Adipocyte (in vitro differentiated cells): Measurements from ENCODE around the gene OSCP1.
"Not testable (repeated sequence)": the region's sequence is repeated elsewhere in the genome, so short reads cannot be mapped to it uniquely, and the experiment has no call there.

Experiments used
- DNase-seq: peaks from one replicate; pipeline ENCODE4 v3.0.0-alpha.2; 2015; ENCODE audit warnings: low read depth
- H3K27me3 ChIP-seq: replicated peaks from 2 replicates; pipeline ENCODE4 v1.7.0; 2013; ENCODE audit warnings: mild to moderate bottlenecking, low read length, moderate library complexity; ENCODE audit not compliant: control insufficient read depth, insufficient read depth
- H3K36me3 ChIP-seq: 2 replicates; pipeline ENCODE4 v1.7.0; 2013; ENCODE audit warnings: low read length, mild to moderate bottlenecking, moderate library complexity; ENCODE audit not compliant: control insufficient read depth, insufficient read depth, severe bottlenecking
- H3K4me1 ChIP-seq: 2 replicates; pipeline ENCODE4 v1.7.0; 2013; ENCODE audit warnings: mild to moderate bottlenecking, low read length, moderate library complexity; ENCODE audit not compliant: control insufficient read depth, insufficient read depth
- H3K4me3 ChIP-seq: 2 replicates; pipeline ENCODE4 v1.7.0; 2013; ENCODE audit warnings: mild to moderate bottlenecking, low read length, moderate library complexity
- H3K9ac ChIP-seq: 2 replicates; pipeline ENCODE4 v1.7.0; 2013; ENCODE audit warnings: mild to moderate bottlenecking, low read length, moderate library complexity
- H3K9me3 ChIP-seq: 2 replicates; pipeline ENCODE4 v1.7.0; 2013; ENCODE audit warnings: mild to moderate bottlenecking, low read length, moderate library complexity; ENCODE audit not compliant: control insufficient read depth

The OSCP1 gene, protein sequence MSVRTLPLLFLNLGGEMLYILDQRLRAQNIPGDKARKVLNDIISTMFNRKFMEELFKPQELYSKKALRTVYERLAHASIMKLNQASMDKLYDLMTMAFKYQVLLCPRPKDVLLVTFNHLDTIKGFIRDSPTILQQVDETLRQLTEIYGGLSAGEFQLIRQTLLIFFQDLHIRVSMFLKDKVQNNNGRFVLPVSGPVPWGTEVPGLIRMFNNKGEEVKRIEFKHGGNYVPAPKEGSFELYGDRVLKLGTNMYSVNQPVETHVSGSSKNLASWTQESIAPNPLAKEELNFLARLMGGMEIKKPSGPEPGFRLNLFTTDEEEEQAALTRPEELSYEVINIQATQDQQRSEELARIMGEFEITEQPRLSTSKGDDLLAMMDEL

DNA sequence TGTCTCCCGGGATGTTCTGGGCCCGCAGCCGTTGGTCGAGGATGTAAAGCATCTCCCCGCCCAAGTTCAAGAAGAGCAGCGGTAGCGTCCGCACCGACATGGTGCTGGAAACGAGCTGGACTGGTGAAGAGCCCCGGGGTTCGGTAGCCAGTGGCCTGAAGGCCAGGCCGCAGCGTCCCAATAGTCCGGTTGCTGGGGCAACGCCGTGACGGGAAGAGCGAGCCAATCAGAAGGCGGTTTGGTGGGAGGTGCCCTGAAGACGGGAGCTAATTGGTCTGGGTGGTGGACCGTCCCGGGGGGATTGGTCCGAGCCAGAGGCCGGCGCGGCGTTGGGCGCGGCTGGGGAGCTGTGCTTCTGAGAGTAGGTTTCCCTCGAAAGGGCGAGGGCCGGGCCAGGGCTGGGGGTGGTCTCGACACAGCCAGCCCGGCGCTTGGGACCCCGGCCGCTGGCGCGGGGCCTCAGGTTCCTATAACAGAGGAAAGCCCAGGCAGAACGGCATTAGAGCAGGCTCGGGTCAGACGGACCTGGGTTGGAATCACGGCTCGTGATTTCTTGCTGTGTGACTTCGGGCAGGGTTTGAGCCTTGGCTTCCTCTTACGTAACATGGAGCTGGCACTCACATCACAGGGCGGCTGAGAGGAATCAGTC, at the start of gene OSCP1:
OSCP1 (minus strand) TSS at position 182 of the 649 bp plus-strand sequence; CDS start at position 100, 82 bp downstream.
- peak; percentile 98 for DNase-seq
- H3K4me3 ChIP-seq: peak within 1 kb of the TSS; percentile 91
- H3K4me1 ChIP-seq: peaks cover 15% of the 10 kb centered on the region
- H3K9ac ChIP-seq: peak within 1 kb of the TSS; percentile 94
- H3K27me3 ChIP-seq: no peaks in the 10 kb centered on the region
- peaks cover 12% of the 10 kb centered on the region for H3K36me3 ChIP-seq
- H3K9me3 ChIP-seq: no peaks in the 10 kb centered on the region

DNA sequence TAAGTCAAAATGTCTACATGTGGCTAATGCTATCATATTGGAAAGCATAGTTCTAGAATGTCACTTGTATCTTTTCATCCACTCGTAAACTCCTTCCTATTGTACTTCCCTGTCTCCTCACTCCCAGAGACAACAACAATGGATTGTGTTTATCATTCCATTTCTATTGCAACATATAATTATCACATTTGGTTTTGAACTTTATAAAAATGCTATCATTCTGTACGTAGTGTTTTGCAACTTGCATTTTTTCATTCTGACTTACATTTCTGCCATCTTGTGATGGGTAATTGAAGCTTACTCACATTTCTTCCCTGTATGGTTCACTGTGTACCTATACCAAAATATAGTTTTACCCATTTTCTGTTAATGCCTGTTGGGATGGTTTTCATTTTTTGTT, 47.0 kb upstream of the OSCP1 start:
- Histone ChIP-seq H3K9ac (no peak overlapping the region), H3K27me3 (peaks cover 15% of the 10 kb centered on the region), H3K4me1 (peaks cover 5% of the 10 kb centered on the region), H3K36me3 (no peaks in the 10 kb centered on the region), H3K9me3 (no peaks in the 10 kb centered on the region), H3K4me3 (no peak overlapping the region)
- DNase-seq: peak; percentile 67

DNA sequence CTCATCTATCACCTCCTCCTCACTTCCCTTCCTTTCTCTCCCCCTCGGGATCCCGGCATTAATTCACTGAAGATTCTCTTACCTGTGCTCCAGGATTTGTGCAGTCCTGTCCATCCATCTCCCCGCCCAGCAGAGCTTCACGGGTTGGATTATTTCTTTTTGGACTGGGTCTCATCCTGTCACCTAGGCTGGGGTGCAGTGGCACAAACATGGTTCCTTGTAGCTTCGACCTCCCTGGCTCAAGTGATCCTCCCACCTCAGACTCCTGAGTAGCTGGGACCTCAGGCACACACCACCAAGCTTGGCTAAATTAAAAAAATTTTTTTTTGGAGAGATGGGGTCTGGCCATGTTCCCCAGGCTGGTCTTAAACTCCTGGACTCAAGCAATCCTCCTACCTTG, 44.7 kb upstream of the OSCP1 start:
- H3K27me3 ChIP-seq: peaks cover 15% of the 10 kb centered on the region
- no peak for DNase-seq
- no peak overlapping the region for H3K9ac ChIP-seq
- H3K4me1 ChIP-seq: peaks cover 5% of the 10 kb centered on the region
- no peaks in the 10 kb centered on the region for H3K9me3 ChIP-seq
- no peak overlapping the region for H3K4me3 ChIP-seq
- H3K36me3 ChIP-seq: no peaks in the 10 kb centered on the region

DNA sequence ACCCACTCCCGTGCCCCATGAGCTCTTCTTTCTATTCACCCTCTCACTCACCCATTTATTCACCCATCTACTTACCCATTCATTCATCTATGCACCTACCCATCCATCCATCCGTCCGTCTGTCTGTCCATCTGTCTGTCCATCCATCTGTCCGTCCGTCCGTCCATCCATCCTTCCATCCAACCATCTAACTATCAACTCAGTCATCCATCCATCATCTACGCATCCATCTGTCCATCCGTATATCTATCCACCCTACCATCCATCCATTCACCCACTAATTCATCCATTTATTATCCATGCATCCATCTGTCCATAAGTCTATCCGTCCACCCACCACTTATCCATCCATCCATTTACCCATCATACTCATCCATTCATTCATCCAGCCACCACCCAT, 43.3 kb upstream of the OSCP1 start:
- no peak for DNase-seq
- no peak overlapping the region for H3K9ac ChIP-seq

DNA sequence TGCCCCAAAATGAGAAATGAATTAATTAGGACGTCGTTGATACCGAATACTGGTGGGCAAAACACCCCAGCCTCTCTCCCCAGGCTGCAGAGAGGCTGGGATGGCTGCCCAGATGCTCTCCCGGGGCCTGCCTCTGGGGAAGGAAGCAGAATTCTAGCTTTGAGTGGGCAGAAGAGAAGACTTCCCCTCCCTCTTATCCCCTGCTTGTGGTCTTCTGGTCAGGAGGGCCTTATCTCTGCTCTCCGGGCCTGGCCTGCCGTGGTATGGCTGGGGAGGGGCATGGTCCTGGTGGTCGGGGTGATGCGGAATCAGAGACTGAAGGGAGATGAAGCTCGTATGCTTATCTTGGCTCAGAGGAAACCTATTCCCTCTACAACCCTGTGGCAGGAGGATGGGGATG, 42.2 kb upstream of the OSCP1 start:
- Histone ChIP-seq H3K9me3 (no peaks in the 10 kb centered on the region), H3K27me3 (peaks cover 21% of the 10 kb centered on the region), H3K36me3 (no peaks in the 10 kb centered on the region), H3K4me1 (peaks cover 2% of the 10 kb centered on the region), H3K9ac (no peak overlapping the region), H3K4me3 (no peak overlapping the region)
- no peak for DNase-seq

More for the DNA sequence above, 43.3 kb upstream of the OSCP1 start:
- H3K27me3 ChIP-seq: peaks cover 15% of the 10 kb centered on the region
- no peaks in the 10 kb centered on the region for H3K36me3 ChIP-seq
- no peaks in the 10 kb centered on the region for H3K9me3 ChIP-seq
- H3K4me1 ChIP-seq: peaks cover 5% of the 10 kb centered on the region
- H3K4me3 ChIP-seq: no peak overlapping the region

DNA sequence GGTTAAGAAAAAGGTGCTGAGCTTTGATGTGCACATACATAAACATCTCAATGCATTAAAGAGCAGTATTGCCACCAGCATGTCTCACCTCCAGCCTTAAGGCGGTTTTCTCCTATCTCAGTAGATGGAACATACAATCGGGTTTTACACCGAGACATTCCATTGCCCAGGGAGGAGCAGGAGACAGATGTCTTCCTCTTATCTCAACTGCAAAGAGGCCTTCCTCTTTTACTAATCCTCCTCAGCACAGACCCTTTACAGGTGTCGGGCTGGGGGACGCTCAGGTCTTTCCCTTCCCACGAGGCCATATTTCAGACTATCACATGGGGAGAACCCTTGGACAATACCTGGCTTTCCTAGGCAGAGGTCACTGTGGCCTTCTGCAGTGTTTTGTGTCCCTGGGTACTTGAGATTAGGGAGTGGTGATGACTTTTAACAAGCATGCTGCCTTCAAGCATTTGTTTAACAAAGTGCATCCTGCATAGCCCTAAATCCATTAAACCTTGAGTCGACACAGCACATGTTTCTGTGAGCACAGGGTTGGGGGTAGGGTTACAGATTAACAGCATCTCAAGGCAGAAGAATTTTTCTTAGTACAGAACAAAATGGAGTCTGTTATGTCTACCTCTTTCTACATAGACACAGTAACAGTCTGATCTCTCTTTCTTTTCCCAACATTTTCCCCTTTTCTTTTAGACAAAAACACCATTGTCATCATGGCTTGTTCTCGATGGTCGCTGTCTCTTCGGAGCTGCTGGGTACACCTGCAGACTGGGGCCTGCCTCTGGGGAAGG, 39.2 kb upstream of the OSCP1 start:
- not testable (repeated sequence) for H3K4me1 ChIP-seq, H3K36me3 ChIP-seq, H3K9me3 ChIP-seq, H3K9ac ChIP-seq, H3K4me3 ChIP-seq, DNase-seq
- peaks cover 34% of the 10 kb centered on the region for H3K27me3 ChIP-seq

DNA sequence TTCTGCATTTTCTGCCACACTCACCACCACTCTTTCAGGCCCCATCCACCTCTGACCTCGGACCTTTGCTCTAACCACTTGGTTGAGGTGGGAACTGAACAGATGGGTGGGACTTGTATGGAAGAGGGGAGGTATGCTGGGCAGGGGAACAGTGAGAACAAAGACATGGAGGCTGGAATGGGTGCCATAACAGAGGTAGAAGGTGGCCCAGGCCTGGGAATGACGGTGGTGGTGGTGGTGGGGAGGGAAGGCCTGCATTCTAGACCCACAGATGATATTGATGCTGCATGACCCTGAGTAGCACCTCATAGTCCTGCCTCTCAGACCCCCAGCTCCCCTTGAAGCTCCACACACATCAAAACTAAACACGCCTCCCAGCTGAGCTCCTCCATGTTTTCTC, 37.7 kb upstream of the OSCP1 start:
- DNase-seq: no peak
- H3K9me3 ChIP-seq: no peaks in the 10 kb centered on the region
- no peaks in the 10 kb centered on the region for H3K4me1 ChIP-seq
- no peaks in the 10 kb centered on the region for H3K36me3 ChIP-seq
- H3K27me3 ChIP-seq: peaks cover 34% of the 10 kb centered on the region
- no peak overlapping the region for H3K4me3 ChIP-seq
- no peak overlapping the region for H3K9ac ChIP-seq

DNA sequence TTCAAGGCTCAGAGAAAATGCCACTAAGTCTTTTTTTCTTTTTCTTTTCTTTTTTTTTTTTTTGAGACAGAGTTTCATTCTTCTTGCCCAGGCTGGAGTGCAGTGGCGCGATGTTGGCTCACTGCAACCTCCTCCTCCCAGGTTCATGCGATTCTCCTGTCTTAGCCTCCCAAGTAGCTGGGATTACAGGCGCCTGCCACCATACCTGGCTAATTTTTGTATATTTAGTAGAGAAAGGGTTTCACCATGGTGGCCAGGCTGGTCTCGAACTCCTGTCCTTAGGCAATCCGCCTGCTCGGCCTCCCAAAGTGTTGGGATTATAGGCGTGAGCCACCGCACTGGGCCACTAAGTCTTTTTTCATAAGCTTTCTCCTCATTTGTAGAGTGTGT, 37.1 kb upstream of the OSCP1 start:
- H3K4me1 ChIP-seq, DNase-seq, H3K9ac ChIP-seq, H3K9me3 ChIP-seq, H3K36me3 ChIP-seq, H3K4me3 ChIP-seq: not testable (repeated sequence)
- peaks cover 35% of the 10 kb centered on the region for H3K27me3 ChIP-seq

DNA sequence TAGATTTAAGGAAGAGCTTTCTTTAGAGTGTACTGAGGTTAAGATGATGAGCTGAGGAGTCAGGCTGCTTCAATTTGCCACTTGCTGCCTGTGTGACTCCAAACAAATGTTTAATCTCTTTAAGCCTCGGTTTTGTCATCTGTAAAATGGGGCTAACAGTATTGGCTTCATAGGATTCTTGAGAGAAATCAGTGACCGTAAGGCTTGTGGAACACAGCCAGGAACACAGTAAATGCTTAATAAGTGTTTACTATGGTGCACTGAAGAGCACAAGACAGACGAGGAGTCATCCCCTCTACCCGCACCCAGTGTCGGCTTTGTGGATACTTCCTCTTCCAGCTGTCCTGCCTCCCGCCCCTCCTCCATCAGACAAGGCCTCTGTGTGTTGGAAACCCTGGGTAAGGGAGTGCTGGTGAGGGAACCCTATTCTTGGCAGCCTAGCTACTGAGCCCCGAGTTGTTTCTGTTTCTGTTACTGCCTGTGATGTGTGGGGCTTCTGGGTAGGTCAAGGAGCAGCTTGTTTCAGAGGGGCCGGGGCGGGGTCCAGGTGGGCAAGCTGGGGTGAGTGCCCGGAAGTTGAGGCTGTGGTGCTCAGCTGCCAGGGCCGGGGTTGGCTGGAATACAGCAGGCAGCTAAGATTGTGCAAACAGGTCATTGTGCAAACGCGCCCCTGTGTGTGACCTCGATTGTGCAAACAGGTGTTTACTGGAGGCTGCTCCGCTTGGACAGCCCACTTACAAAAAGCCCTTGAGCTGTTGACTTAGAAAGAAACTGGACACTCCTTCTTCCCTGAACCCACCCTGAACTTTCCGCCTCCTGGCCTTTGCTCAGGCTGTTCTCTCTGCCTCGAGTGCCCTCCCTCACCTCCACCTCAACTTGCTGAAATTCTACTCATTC, 36.4 kb upstream of the OSCP1 start:
- H3K4me3 ChIP-seq: no peak overlapping the region
- peaks cover 7% of the 10 kb centered on the region for H3K4me1 ChIP-seq
- peaks cover 37% of the 10 kb centered on the region for H3K27me3 ChIP-seq
- no peaks in the 10 kb centered on the region for H3K36me3 ChIP-seq
- H3K9me3 ChIP-seq: no peaks in the 10 kb centered on the region
- DNase-seq: peak; percentile 45
- no peak overlapping the region for H3K9ac ChIP-seq

DNA sequence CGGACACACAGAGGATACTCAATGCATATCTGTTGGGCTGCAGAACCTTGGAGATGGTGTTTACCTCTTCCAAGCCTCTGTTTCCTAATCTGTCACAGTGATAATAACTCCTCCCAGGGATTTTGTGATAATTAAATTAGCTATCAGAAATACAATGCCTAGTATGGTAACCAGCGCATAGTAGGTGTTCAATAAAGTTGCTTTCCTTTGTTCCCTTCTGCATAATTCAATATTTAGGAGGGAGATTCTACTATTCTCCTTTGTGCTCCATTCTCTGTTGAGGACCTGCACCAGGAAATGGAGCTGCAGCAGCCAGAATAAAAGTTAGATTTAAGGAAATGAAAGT, 35.8 kb upstream of the OSCP1 start:
- no peak for DNase-seq
- Histone ChIP-seq H3K4me3 (no peak overlapping the region), H3K27me3 (peaks cover 43% of the 10 kb centered on the region), H3K36me3 (no peaks in the 10 kb centered on the region), H3K9me3 (no peaks in the 10 kb centered on the region), H3K9ac (no peak overlapping the region), H3K4me1 (peaks cover 7% of the 10 kb centered on the region)
